ENCODE measurements around the gene KRT40. TPM values are rescaled to one million over a fixed set of nuclear protein-coding genes. Genes with fewer than 3 reads are reported as not detected.
"Not testable (repeated sequence)": the region's sequence is repeated elsewhere in the genome, so short reads cannot be mapped to it uniquely, and the experiment has no call there.

KRT40 gene
- total RNA-seq, 1 donor from 2014 or later: not detected

DNA sequence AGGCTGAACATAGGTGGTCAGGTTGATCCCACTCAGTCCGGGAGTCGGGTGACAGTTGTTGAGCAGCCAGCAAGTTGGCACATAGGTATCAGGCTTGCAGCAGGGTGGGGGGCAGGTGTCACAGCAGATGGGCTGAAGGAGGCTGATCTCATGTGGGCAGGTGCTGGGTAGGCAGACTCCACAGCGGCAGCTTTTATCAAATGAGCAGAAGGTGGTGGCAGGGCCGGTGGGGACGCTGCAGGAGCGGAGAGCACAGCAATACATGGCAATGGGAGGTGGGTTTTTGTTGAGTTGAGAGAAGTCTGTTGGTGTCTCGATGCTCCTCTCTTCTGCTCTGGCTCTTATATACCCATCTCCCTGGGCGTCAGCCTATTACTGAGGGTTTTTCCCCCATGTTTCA, 24.7 kb upstream of the KRT40 start, which contains the start of gene KRTAP3-1:
Gene KRTAP3-1, minus strand, starts transcription at position 318 of the 400 bp plus-strand sequence. Its CDS starts 54 bp downstream, at position 264.
- no peak within 1 kb of the TSS for H3K27ac Mint-ChIP-seq (ENCODE audit: unreplicated experiment)
- peaks cover 4% of the 10 kb centered on the region for H3K4me1 Mint-ChIP-seq (ENCODE audit: unreplicated experiment)
- no peaks in the 10 kb centered on the region for H3K9me3 Mint-ChIP-seq (ENCODE audit: unreplicated experiment)
- no peaks in the 10 kb centered on the region for H3K27me3 Mint-ChIP-seq (ENCODE audit: unreplicated experiment)
- no peaks in the 10 kb centered on the region for H3K36me3 Mint-ChIP-seq (ENCODE audit: unreplicated experiment)
- TF ChIP-seq, protein P1, sequence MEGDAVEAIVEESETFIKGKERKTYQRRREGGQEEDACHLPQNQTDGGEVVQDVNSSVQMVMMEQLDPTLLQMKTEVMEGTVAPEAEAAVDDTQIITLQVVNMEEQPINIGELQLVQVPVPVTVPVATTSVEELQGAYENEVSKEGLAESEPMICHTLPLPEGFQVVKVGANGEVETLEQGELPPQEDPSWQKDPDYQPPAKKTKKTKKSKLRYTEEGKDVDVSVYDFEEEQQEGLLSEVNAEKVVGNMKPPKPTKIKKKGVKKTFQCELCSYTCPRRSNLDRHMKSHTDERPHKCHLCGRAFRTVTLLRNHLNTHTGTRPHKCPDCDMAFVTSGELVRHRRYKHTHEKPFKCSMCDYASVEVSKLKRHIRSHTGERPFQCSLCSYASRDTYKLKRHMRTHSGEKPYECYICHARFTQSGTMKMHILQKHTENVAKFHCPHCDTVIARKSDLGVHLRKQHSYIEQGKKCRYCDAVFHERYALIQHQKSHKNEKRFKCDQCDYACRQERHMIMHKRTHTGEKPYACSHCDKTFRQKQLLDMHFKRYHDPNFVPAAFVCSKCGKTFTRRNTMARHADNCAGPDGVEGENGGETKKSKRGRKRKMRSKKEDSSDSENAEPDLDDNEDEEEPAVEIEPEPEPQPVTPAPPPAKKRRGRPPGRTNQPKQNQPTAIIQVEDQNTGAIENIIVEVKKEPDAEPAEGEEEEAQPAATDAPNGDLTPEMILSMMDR (IDR thresholded peaks at IDR 0.05): no peak
- DNase-seq (ENCODE audit: extremely low spot score, unreplicated experiment): no peak
- H3K4me3 Mint-ChIP-seq (ENCODE audit: unreplicated experiment): no peak within 1 kb of the TSS

DNA sequence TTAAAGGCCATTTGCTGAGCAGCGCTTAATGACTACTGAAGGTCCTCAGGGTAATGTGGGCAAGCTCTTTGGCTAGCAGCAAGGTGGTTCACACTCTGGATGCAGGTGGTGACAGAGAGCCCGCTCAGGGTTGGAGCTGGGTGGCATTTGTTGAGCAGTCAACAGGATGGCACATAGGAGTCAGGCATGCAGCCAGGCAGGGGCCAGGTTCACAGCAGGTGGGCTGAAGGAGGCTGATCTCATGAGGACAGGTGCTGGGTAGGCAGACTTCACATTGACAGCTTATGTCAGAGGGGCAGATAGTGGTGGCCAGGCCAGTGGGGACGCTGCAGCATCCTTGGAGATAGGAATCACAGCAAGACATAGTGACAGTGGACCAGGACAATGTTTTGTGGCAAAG, 20.3 kb upstream of the KRT40 start:
- TF ChIP-seq, protein P1 (IDR thresholded peaks at IDR 0.05): no peak
- H3K9me3 Mint-ChIP-seq (ENCODE audit: unreplicated experiment): no peaks in the 10 kb centered on the region
- no peak for DNase-seq (ENCODE audit: extremely low spot score, unreplicated experiment)
- H3K4me3 Mint-ChIP-seq (ENCODE audit: unreplicated experiment): no peak overlapping the region
- H3K27me3 Mint-ChIP-seq (ENCODE audit: unreplicated experiment): no peaks in the 10 kb centered on the region
- H3K36me3 Mint-ChIP-seq (ENCODE audit: unreplicated experiment): no peaks in the 10 kb centered on the region
- no peak overlapping the region for H3K27ac Mint-ChIP-seq (ENCODE audit: unreplicated experiment)
- H3K4me1 Mint-ChIP-seq (ENCODE audit: unreplicated experiment): peaks cover 5% of the 10 kb centered on the region

DNA sequence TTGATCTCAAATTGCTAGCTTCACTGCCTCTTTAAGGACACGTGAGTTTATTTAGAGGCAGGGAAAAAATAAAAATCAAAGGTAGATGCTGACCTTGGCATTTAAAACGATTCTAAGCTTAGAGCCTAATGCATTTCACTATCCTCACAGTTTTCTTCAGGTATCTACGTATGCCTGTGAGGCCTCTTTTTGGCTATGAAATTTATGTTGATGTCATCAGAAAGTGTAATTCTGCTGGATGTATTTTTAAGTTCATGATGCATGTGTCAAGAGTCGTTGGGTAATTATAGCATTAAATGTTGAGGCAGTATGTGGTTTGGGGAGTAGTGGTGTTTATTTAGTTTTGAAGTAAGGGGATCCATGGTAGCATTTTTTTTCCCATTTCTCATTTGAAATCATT, 19.8 kb upstream of the KRT40 start:
- Mint-ChIP-seq H3K27ac (ENCODE audit: unreplicated experiment) (no peak overlapping the region), H3K36me3 (ENCODE audit: unreplicated experiment) (no peaks in the 10 kb centered on the region), H3K9me3 (ENCODE audit: unreplicated experiment) (no peaks in the 10 kb centered on the region), H3K27me3 (ENCODE audit: unreplicated experiment) (no peaks in the 10 kb centered on the region), H3K4me3 (ENCODE audit: unreplicated experiment) (no peak overlapping the region), H3K4me1 (ENCODE audit: unreplicated experiment) (peaks cover 5% of the 10 kb centered on the region)
- no peak for DNase-seq (ENCODE audit: extremely low spot score, unreplicated experiment)
- TF ChIP-seq, protein P1 (IDR thresholded peaks at IDR 0.05): no peak

DNA sequence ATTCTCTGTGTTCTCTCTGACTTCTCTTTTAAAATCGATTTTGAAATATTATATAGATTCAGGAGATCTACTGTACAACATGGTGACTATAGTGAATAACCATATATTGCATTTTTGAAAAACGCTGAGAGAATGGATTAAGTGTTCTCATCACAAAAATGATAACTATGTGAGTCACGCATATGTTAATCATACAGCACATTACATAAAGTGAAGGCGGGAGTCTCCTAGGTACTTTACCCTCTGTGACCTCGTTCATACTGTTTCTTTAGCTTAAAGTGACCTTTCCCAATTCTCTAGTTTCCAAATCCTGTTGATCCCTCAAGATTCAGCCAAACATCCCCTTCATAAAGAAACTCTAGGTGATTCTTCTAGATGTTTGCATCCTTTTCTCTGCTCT, 18.7 kb upstream of the KRT40 start:
- H3K4me3 Mint-ChIP-seq (ENCODE audit: unreplicated experiment): no peak overlapping the region
- no peaks in the 10 kb centered on the region for H3K27me3 Mint-ChIP-seq (ENCODE audit: unreplicated experiment)
- peaks cover 5% of the 10 kb centered on the region for H3K4me1 Mint-ChIP-seq (ENCODE audit: unreplicated experiment)
- TF ChIP-seq, protein P1 (IDR thresholded peaks at IDR 0.05): no peak
- no peaks in the 10 kb centered on the region for H3K9me3 Mint-ChIP-seq (ENCODE audit: unreplicated experiment)
- no peaks in the 10 kb centered on the region for H3K36me3 Mint-ChIP-seq (ENCODE audit: unreplicated experiment)
- DNase-seq (ENCODE audit: extremely low spot score, unreplicated experiment): no peak
- no peak overlapping the region for H3K27ac Mint-ChIP-seq (ENCODE audit: unreplicated experiment)

DNA sequence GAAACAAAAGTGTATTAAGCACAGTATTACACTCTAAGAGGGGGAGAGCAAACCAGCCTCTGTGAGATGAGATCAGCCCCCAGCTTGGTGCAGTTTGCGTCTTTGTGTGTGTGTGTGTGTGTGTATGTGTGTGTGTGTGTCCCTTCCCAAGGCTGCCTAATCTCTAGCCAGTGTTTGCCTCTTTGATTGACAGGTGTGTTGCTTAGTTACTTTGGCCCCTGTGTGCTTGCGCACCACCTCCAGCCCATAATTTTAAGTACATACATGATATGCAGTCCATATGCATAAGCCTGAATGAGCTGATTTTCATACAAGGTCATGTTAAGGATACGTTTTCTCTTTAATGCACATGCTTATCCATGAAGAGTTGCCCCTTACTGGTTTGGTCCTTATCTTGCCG, 17.7 kb upstream of the KRT40 start:
- DNase-seq (ENCODE audit: extremely low spot score, unreplicated experiment): no peak
- peaks cover 2% of the 10 kb centered on the region for H3K27me3 Mint-ChIP-seq (ENCODE audit: unreplicated experiment)
- no peak overlapping the region for H3K27ac Mint-ChIP-seq (ENCODE audit: unreplicated experiment)
- no peaks in the 10 kb centered on the region for H3K9me3 Mint-ChIP-seq (ENCODE audit: unreplicated experiment)
- no peak overlapping the region for H3K4me3 Mint-ChIP-seq (ENCODE audit: unreplicated experiment)
- H3K4me1 Mint-ChIP-seq (ENCODE audit: unreplicated experiment): peaks cover 5% of the 10 kb centered on the region
- H3K36me3 Mint-ChIP-seq (ENCODE audit: unreplicated experiment): no peaks in the 10 kb centered on the region
- TF ChIP-seq, protein P1 (IDR thresholded peaks at IDR 0.05): no peak

DNA sequence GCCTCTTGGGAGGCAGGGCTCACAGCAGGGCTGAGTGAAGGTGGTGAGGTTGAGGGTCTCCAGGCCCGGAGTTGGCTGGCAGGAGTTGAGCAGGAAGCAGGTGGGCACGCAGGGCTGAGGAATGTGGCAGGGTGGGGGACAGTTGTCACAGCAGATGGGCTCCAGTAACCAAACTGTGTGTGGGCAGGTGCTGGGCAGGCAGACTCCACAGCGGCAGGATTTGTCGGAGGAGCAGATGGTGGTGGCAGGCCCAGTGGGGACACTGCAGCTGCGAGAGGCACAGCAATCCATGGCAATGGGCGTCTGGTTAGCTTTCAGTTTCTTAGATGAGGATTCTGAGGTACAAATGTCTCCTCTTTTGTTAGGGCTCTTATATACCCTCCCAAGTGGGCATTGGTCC, 15.4 kb upstream of the KRT40 start, which contains the start of gene KRTAP3-2:
Gene KRTAP3-2, minus strand, starts transcription at position 344 of the 400 bp plus-strand sequence. Its CDS starts 53 bp downstream, at position 291.
- H3K27me3 Mint-ChIP-seq (ENCODE audit: unreplicated experiment); H3K4me3 Mint-ChIP-seq (ENCODE audit: unreplicated experiment): not testable (repeated sequence)

More for the DNA sequence above, 15.4 kb upstream of the KRT40 start, which contains the start of gene KRTAP3-2:
- H3K4me1 Mint-ChIP-seq (ENCODE audit: unreplicated experiment); DNase-seq (ENCODE audit: extremely low spot score, unreplicated experiment); H3K9me3 Mint-ChIP-seq (ENCODE audit: unreplicated experiment); H3K27ac Mint-ChIP-seq (ENCODE audit: unreplicated experiment); H3K36me3 Mint-ChIP-seq (ENCODE audit: unreplicated experiment): not testable (repeated sequence)

Data from osteocyte (in vitro differentiated cells).